HG03575 (cell line): ENCODE data around the gene SFI1.
"Not testable (repeated sequence)": the region's sequence is repeated elsewhere in the genome, so short reads cannot be mapped to it uniquely, and the experiment has no call there.

Source experiments
- ATAC-seq: cut with Tn5 transposase; IDR thresholded peaks from one replicate; pipeline ENCODE4 v1.9.1; 2021; ENCODE audit not compliant: unreplicated experiment, insufficient number of reproducible peaks, low FRiP score; ENCODE audit errors: extremely low read depth

The SFI1 gene

DNA sequence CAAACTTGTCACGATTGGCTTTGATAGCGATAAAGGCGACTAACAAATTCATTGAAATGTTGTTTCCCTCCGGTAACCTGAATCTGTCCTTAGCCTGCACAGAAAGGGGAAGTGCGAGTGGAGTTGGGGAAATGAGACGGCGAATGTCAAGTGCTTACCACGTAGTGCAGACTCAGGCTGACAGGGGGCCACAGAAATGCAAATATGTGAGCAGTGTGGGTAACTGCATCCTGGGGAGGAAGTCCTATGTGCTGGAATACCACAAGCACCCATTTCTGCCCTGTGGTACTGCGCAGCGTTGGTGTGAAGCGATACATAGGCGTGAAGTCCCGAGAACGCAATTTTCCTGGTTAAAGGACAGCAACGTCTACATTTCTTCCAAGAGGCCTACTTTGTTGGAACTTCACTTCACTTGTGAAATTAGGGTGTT, 5.8 kb upstream of the SFI1 start:
- ATAC-seq = no peak

DNA sequence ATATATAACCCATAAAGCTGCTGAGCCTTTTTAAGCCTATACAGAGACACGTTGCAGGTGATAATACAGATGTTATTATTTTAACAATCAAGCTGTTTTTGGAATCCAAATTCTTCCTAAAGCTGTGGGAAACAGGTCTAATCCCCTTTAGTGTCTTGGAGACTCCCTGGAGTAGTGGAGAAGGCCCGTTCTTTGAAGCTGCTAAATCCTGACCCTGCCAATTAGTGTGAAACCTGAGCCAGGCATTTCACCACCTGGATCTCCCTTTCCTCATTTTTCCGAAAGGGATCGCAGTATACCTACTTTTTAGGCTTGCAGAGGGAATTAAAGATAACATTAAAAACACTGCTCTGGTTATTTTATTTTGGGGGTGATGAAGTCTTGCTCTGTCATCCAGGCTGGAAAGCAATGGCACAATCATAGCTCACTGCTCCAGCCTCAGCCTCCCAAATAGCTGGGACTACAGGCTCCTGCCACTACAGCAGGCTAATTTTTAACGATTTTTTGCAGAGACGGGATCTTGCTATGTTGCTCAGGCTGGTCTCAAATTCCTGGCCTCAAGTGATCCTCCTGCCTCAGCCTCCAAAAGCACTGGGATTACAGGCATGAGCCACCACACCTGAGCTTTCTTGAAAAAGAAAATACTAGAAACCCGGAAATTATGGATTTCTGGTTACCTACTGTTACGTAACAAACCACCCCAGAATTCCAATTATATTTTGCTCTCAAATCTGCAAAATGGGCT, 4.9 kb upstream of the SFI1 start:
- ATAC-seq = no peak

DNA sequence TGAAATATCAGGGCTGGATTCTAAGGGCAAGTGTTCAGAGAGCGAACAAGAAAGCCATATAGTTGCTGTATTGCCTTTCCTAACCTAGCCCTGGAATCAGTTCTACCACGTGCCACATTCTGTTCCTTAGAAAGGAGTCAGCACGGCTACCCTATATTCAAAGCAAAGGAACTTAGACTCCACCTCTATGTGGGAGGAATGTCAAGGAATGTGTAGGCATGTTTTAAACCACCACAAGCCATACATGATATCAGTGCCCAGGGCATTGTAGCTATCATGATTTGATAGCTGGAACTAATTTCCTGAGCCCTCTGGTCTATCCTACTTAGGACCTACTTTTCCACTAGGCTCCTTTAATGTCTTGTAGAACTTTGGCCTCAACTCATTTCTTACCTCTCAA, 4.2 kb upstream of the SFI1 start:
- ATAC-seq = no peak

DNA sequence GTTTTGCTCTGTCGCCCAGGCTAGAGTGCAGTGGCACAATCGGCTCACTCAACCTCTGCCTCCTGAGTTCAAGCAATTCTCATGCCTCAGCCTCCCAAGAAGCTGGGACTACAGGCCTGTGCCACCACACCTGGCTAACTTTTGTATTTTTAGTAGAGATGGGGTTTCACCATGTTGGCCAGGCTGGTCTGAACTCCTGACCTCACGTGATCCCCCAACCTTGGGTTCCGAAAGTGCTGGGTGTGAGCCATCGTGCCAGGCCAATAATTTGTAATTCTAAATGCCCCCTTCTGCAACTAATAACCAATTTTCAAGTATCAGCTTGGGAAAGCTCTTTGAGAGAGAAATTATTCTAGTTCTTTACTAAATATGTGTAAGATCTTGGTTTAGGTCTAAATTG, 3.0 kb upstream of the SFI1 start:
- ATAC-seq = not testable (repeated sequence)

DNA sequence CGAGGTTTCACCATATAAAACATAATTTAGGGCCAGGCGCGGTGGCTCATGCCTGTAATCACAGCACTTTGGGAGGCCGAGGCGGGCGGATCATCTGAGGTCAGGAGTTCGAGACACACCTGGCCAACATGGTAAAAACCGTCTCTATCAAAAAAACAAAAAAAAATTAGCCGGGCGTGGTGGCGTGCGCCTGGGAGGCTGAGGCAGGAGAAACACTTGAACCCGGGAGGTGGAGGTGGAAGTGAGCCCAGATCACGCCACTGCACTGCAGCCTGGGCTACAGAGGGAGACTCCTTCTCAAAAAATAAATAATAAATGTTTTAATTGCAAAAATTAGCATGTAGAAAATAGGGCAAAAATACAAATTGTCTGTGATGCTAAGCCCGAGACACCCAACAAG, 993 bp upstream of the SFI1 start:
- ATAC-seq = no peak

DNA sequence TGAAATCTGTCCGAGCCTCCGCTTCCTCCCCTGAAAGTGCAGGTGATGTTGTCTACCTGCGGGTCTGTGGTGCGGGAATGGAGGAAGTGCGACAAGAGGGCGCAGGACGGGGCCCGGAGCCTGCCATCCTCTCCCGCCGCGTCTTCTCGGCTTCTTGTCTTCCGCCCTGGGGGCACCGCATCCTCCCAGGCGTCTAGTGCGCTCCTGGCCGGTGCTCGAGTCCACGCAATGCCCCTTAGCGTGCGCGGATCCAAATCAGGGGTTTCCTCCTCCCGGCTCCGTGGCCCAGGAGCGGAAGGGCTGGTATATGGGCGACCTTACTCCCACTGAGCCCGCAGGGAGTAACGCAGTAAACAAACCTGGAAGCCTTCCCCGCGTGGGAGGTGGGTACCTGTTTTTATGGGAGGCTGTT, 405 bp downstream of the SFI1 start:
- no peak for ATAC-seq

DNA sequence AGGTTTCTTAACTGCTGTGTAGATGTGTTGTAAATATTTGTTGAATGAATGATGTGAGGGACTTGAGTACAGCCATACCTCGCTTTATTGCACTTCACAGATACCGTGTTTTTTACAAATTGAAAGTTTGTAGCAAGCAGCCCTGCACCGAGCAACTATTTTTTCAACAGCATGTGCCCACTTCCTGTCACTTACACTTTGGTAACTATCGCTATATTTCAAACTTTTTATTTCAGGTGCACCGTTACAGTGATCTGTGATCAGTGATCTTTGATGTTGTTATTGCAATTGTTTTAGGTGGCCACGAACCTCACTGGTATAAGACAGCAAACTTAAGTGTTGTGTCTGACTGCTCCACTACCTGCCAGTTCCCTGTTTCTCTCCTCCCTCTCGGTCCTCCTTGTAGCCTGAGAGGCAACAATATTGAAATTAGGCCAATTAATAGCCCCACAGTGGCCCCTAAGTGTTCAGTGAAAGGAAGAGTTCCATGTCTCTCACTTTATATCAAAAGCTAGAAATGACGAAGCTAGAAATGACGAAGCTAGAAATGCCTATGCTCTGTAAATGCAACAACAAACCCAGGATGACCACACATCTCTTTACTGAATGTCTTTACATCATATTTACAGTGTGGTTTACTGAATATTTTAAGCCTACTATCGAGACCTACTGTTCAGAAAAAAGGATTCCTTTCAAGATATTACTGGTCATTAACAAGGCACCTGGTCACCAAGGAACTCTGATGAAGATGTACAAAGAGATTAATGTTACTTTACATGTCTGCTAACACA, 1.0 kb downstream of the SFI1 start:
- no peak for ATAC-seq

DNA sequence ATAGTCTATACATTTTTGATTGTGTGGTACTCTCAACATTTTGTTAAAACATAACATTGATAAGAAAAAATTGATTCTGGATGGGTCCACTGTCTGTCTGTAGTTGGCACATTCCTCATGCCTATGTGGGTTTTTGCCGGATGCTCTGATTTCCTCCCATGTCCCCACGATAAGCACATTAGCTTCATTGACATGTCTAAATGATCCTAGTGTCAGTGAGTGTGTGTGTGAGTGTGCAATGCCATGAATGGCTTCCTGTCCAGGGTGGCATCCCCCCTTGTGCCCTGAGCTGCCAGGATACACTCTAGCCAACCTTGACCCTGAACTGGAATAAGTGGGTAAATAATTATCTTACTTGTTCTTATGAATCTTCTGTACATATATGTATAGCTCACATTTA, 5.4 kb downstream of the SFI1 start:
- ATAC-seq = no peak

DNA sequence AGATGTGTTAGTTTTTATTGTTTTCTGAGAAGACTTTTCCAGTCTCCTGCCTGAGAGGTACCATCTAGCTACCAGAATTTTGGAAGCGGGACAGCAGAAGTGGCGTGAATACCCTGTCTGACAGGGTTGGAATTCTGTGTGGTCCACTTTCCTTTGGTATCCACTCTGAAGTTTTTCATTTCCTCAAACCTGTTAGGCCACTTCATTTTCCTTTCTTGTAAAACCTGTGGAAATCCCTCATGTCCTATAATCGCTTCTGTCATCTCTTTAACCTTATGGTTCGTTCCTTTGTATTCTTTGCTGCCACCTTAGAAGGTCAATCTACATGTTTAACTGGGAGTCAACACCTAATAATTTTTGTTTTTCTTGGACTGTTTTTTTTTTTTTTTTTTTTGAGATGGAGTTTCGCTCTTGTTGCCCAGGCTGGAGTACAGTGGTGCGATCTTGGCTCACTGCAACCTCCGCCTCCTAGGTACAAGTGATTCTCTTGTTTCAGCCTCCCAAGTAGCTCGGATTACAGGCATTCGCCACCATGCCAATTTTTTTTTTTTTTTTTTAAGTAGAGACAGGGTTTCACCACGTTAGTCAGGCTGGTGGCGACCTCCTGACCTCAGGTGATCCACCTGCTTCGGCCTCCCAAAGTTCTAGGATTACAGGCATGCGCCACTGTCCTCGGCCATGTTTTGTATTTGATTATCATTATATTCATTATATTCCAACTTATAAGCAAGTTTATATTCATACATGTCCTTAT, 7.1 kb downstream of the SFI1 start:
- no peak for ATAC-seq

DNA sequence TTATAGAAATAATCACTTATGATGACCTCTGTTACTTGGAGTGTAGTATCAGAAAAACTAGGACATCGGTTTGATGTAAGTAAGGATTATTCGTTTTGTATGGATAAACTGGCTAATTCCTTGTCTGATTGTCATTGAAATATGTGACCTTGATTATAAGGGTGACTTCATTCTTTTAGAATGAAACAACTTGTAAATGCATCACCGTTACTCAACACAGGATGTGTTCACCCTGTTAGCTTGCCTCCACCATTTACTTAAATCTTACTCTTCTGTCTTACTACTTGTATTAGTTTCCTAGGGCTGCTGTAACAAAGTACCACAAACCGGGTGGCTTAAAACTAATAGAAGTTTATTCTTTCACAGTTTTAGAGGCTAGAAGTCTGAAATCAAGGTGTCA, 7.9 kb downstream of the SFI1 start:
- no peak for ATAC-seq

DNA sequence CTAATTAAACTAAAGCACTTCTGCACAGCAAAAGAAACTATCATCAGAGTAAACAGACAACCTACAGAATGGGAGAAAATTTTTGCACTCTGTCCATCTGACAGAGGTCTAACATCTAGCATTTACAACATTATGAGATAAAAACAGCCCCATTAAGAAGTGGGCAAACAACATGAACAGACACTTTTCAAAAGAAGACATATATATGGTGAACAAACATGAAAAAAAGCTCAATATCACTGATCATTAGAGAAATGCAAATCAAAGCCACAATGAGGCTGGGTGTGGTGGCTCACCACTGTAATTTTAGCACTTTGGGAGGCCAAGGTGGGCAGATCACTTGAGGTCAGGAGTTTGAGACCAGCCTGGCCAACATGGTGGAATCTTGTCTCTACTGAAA, 11.2 kb downstream of the SFI1 start:
- not testable (repeated sequence) for ATAC-seq

DNA sequence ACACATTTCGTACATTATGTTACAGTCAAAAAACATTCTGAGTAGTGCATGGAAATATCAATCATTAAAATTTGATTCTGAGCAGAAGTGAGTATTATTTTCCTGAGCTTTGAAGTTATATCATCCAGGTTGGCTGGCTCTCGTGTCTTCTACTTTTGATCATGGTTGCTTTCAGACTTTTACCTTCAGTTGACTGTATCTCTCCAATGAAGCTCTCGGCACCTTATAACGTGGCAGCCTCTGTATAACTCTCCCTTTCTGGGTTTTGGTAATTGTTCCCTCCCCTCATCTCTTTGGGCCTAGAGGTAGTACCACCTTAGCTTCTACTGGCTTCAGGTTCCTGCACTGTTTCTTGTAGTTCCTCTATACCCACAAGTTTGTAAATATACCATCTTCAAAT, 12.2 kb downstream of the SFI1 start:
- ATAC-seq = no peak

DNA sequence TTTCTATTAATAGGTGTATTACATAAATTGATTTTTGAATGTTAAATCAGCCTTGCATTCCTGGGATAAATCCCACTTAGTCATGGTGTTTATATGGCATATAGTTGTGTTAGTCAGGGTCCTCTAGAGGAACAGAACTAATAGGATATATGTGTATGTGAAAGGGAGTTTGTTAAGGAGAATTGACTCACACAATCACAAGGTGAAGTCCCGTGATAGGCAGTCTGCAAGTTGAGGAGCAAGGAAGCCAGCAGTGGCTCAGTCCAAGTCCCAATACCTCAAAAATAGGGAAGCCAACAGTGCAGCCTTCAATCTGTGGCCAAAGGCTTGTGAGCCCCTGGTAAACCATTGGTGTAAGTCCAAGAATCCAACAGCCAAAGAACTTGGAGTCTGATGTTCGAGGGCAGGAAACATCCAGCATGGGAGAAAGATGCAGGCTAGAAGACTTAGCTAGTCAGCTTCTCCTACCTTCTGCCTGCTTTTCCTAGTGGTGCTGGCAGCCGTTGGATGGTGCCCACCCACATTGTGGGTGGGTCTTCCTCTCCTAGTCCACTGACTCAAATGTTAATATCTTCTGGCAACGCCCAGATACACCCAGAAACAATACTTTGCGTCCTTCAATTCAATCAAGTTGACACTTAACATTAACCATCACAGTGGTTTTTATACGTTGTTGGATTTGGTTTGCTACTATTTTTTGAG, 12.9 kb downstream of the SFI1 start:
- no peak for ATAC-seq

DNA sequence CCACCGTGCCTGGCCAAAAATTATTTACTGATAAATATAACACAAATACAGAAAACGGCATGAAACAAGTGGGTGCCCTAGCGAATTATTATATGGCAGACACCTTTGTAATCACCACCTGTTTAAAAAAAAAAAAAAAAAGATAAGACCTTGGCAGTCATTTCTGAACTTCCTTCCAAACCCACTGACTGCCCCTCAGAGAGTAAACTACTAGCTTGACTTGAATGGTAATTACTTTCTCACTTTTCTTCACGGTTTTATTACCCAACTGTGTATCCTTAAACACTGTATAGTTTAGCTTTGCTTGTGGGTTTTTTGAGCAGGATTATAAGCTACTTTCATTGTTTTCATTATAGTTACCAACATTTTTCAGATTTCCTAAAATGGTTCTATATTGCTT, 23.7 kb downstream of the SFI1 start:
- ATAC-seq = no peak

DNA sequence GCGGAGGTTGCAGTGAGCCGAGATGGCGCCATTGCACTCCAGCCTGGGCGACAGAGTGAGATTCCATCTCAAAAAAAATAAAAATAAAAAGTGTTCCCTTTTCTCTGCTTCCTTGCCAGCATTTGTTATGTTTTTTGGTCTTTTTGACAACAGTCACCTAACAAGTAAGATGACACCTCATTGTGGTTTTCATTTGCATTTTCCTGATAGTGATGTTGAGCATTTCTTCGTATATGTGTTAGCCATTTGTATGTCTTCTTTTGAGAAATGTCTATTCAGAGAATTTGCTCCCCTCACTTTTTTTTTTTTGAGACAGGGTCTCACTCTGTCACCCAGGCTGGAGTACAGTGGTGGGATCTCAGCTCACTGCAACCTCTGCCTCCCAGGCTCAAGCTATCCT, 27.8 kb downstream of the SFI1 start:
- ATAC-seq = not testable (repeated sequence)

DNA sequence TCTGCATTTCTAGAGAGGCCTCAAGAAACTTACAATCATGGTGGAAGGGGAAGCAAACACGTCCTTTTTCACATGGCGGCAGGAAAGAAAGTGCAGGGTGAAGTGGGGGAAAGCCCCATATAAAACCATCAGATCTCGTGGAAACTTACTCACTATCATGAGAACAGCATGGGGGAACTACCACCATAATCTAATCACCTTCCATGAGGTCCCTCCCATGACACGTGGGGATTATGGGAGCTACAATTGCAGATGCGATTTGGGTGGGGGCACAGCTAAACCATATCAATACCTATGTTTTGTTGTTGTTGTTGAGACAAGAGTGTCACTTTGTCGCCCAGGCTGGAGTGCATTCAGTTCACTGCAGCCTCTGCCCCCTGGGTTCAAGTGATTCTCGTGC, 29.9 kb downstream of the SFI1 start:
- no peak for ATAC-seq

DNA sequence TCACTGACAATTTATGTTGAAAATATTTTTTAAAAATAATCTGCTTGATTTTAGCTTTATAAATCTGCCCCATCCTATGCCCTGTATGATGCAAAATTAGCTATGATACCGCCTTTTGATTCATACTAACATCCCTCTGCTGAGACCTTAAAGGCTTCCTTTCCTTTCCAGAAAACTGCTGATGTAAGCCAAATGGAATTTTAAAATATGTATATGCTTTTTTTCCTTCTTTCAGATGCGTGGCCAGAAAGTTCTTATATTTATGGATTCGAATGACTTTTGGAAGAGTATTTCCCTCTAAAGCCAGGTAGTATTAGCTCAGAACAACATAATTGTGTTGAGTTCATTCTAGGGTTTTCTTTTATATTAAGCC, 34.5 kb downstream of the SFI1 start:
- no peak for ATAC-seq

DNA sequence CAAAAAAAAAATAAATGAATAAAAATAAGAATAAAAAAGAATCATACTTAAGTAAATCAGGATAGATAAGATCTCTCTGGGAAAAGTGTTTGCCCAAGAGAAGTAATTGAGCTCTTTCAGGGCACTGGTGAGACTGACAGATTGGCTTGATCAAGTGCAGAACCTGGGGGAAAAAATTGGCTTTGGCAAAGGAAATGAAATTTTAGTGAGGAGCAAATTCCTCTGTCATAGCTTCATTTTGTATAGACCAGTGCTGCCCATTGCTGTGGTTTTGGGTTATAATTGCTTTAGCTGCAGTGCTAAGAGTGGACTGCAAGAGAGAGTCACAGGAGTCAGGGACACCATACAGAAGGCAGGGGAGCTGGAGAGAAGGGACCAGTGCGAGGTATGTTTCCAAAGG, 35.7 kb downstream of the SFI1 start:
- no peak for ATAC-seq

DNA sequence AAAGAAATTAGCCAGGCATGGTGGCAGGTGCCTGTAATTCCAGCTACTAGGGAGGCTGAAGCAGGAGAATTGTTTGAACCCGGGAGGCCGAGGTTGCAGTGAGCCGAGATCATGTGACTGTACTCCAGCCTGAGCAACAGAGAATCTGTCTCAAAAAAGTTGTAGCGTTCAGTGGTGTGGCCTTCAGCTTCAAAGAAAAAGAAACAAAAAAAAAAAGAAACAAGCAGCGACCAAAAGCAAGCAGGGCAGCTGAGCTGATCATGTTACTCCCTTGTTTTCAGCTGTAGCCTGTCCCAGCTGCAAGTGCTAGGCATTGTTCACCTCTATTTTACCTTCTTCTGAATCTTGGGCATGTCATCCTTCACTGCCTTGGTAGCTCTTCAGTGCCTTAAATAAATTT, 37.0 kb downstream of the SFI1 start:
- no peak for ATAC-seq
